HEK293T (cell line): ENCODE measurements around the gene AVPR1B.
"Not testable (repeated sequence)": the region's sequence is repeated elsewhere in the genome, so short reads cannot be mapped to it uniquely, and the experiment has no call there.

Source experiments
- ARNT ChIP-seq: fragments of 450-650 bp; IDR thresholded peaks from 2 replicates; pipeline ENCODE4 v1.6.1; 2017; ENCODE audit warnings: mild to moderate bottlenecking
- BHLHE40 ChIP-seq: fragments of 450-650 bp; IDR thresholded peaks from 2 replicates; pipeline ENCODE4 v1.6.1; 2016; ENCODE audit warnings: mild to moderate bottlenecking, moderate library complexity, borderline replicate concordance
- CTBP1 ChIP-seq: fragments of 450-650 bp; IDR thresholded peaks from 2 replicates; pipeline ENCODE4 v1.6.1; 2016; ENCODE audit warnings: borderline replicate concordance
- ELF4 ChIP-seq: fragments of 450-650 bp; IDR thresholded peaks from 2 replicates; pipeline ENCODE4 v1.6.1; 2017; ENCODE audit warnings: antibody characterized with exemption
- FOXA1 ChIP-seq: fragments of 450-650 bp; IDR thresholded peaks from 2 replicates; pipeline ENCODE4 v1.6.1; 2016; ENCODE audit warnings: mild to moderate bottlenecking
- FOXK2 ChIP-seq: fragments of 450-650 bp; IDR thresholded peaks from 2 replicates; pipeline ENCODE4 v1.6.1; 2016; ENCODE audit warnings: mild to moderate bottlenecking
- FOXM1 ChIP-seq: fragments of 450-650 bp; IDR thresholded peaks from 2 replicates; pipeline ENCODE4 v1.6.1; 2017; ENCODE audit warnings: mild to moderate bottlenecking, borderline replicate concordance
- LEF1 ChIP-seq: fragments of 450-650 bp; IDR thresholded peaks from 2 replicates; pipeline ENCODE4 v1.6.1; 2017; ENCODE audit warnings: mild to moderate bottlenecking, borderline replicate concordance
- PKNOX1 ChIP-seq: fragments of 450-650 bp; IDR thresholded peaks from 2 replicates; pipeline ENCODE4 v1.6.1; 2016
- SP1 ChIP-seq: fragments of 450-650 bp; IDR thresholded peaks from 2 replicates; pipeline ENCODE4 v1.6.1; 2017
- SUZ12 ChIP-seq: fragments of 450-650 bp; IDR thresholded peaks from 2 replicates; pipeline ENCODE4 v1.6.1; 2016; ENCODE audit warnings: mild to moderate bottlenecking
- TARDBP ChIP-seq: fragments of 450-650 bp; IDR thresholded peaks from 2 replicates; pipeline ENCODE4 v1.6.1; 2016
- ZNF384 ChIP-seq: fragments of 450-650 bp; IDR thresholded peaks from 2 replicates; pipeline ENCODE4 v1.6.1; 2016

- not testable (repeated sequence) for TF ChIP-seq FOXK2, SP1, LEF1, FOXM1, TARDBP, SUZ12, ZNF384, ARNT, PKNOX1, ELF4, BHLHE40, FOXA1, CTBP1
Observed at GRCh38 chr1:206064001-206064400, 53.2 kb downstream of the AVPR1B start.
